Activated naive CD4-positive, alpha-beta T cell treated with anti-CD3 and anti-CD28 coated beads, Interleukin-2, amount 50 U/mL, for 72 hours (primary cell): Measurements from ENCODE around the gene LRRN3. TPM values are rescaled to one million over a fixed set of nuclear protein-coding genes. Genes with fewer than 3 reads are reported as not detected.

Experiments
- ATAC-seq, 2 donors: fragments of 150-1000 bp; cut with Tn5 transposase; 2 replicates each; pipeline ENCODE4 v1.10.0; 2021; ENCODE audit warnings: mild to moderate bottlenecking in 2 of 2, moderate library complexity in 2 of 2
- DNase-seq, 2 donors: peaks; one replicate each; pipeline ENCODE4 v3.0.0; 2021 to 2022; ENCODE audit warnings: low spot score in 2 of 2
- H3K27ac Mint-ChIP-seq, 2 donors: one replicate each; pipeline ENCODE4 v1.8.0; 2022; ENCODE audit warnings: mild to moderate bottlenecking in 2 of 2, mixed read lengths in 2 of 2
- H3K36me3 Mint-ChIP-seq, 2 donors: one replicate each; pipeline ENCODE4 v1.8.0; 2022; ENCODE audit warnings: mixed read lengths in 2 of 2
- H3K9me3 Mint-ChIP-seq, 2 donors: one replicate each; pipeline ENCODE4 v1.8.0; 2022; ENCODE audit warnings: mixed read lengths in 2 of 2
- total RNA-seq, 2 donors: library from RNA; stranded (reverse); gene quantifications; one replicate each; pipeline ENCODE4 v1.2.3, GENCODE V29; 2022

LRRN3 gene
- total RNA-seq, 2 donors from 2014 or later, result 9.3 to 29.6 TPM

DNA sequence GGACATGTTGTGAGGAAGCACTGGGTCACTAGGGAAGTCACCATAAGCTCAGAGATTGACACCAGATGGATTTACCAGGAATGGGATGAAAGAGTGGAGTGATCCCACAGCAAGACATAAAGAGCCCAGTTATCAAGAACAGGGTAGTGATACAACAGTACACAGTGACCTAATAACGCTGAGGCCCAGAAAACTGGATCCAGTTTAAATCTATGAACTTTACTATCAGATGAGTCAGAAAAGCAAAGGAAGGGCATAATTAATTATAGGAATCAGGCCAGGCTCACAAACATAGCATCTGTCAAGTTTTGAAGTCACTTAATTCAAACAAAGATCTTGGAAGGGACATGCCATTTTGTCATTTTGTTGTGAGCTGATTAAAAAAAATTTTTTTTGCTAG is 73.5 kb downstream of the LRRN3 start:
- no peaks in the 10 kb centered on the region for H3K36me3 Mint-ChIP-seq
- DNase-seq, result no peak
- H3K9me3 Mint-ChIP-seq, result peaks cover 0 to 7% of the 10 kb centered on the region in 2 donors
- no peak for ATAC-seq
- no peak overlapping the region for H3K27ac Mint-ChIP-seq

DNA sequence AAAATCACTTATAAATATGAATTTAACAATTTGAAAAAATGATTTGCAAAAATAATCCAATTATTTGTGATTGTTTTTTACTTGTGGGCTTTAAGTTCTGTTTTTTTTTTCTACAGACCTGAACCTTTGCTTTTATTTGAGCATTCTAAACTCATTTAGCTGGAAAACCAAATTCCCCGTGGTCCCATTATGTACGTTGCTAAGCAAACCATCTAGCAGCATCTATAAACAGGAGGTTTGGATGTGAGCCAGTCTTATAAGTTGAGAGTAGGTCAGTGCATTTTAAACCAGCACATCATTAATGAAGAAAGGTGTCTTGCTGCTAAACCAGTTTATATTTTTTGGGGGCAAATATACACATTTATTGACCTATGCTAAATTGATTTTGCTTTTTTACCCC is 77.3 kb downstream of the LRRN3 start:
- no peaks in the 10 kb centered on the region for H3K36me3 Mint-ChIP-seq
- H3K27ac Mint-ChIP-seq, result no peak overlapping the region
- DNase-seq, result no peak
- ATAC-seq, result no peak
- H3K9me3 Mint-ChIP-seq, result peaks cover 0 to 7% of the 10 kb centered on the region in 2 donors

- H3K36me3 Mint-ChIP-seq, result no peaks in the 10 kb centered on the region
- no peaks in the 10 kb centered on the region for H3K9me3 Mint-ChIP-seq
- ATAC-seq (no peak), DNase-seq (no peak)
- H3K27ac Mint-ChIP-seq, result no peak overlapping the region
Observed at GRCh38 chr7:111172564-111173257, 81.8 kb downstream of the LRRN3 start.

DNA sequence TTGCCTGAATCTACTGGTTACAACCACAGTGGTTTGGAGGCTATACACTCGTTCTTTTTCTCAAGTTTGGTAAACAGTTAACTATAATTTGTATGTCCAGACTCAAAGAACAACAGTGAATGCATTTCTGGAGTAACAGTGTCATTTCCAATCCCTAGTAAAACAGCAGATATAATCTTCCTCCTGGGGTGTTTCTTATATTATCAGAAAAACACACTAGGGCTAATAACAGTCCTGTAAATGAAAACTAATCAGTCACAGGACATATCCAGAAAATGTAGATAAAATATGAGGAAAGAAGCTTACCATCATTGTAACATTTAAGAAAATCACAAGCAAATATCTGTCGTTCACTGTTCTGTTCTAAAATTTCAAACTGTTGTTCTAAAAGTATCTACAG is 82.6 kb downstream of the LRRN3 start:
- Mint-ChIP-seq H3K9me3 (no peaks in the 10 kb centered on the region), H3K36me3 (no peaks in the 10 kb centered on the region), H3K27ac (no peak overlapping the region)
- ATAC-seq, result no peak
- DNase-seq, result no peak

DNA sequence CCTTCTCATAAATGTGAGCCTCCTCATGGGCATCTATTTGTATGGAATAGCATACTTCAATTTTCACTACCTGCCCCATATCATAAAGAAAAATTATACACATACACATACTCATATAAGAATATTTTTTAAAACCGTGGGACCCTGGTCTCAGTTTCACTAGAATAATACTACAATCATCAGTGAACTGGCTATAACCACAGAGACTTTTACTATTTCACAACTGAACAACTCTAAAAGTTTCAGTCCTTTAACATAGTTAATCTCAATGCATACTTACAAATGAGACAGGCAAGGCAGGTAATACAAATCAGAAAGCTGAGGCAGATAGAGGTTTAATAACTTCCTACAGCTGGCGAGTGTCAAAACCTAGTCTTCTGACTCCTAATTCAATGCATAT is 83.1 kb downstream of the LRRN3 start:
- ATAC-seq (no peak), DNase-seq (no peak)
- Mint-ChIP-seq H3K9me3 (no peaks in the 10 kb centered on the region), H3K36me3 (no peaks in the 10 kb centered on the region), H3K27ac (no peak overlapping the region)

- Mint-ChIP-seq H3K27ac (no peak overlapping the region), H3K36me3 (no peaks in the 10 kb centered on the region), H3K9me3 (no peaks in the 10 kb centered on the region)
- no peak for DNase-seq
- no peak for ATAC-seq
Observed at GRCh38 chr7:111174510-111174909, 83.6 kb downstream of the LRRN3 start.
